Stimulated activated CD8-positive, alpha-beta memory T cell treated with anti-CD3 and anti-CD28 coated beads, Interleukin-15, amount 100 ng/mL, for 48 hours (primary cell): Measurements from ENCODE around the gene RNF220.

Source experiments
- DNase-seq, 2 donors: peaks; one replicate each; pipeline ENCODE4 v3.0.0-alpha.2; 2020; ENCODE audit warnings: low read depth in 2 of 2

RNF220 gene

GRCh38 chr1:44406737-44407429 is 1.8 kb downstream of the RNF220 start:
- DNase-seq: no peak

- DNase-seq: no peak
Observed at GRCh38 chr1:44407430-44408211, 2.6 kb downstream of the RNF220 start.

- no peak for DNase-seq
Observed at GRCh38 chr1:44408212-44408582, 3.1 kb downstream of the RNF220 start.

GRCh38 chr1:44408632-44409602 is 3.9 kb downstream of the RNF220 start:
- DNase-seq: no peak

GRCh38 chr1:44409757-44410156 is 4.7 kb downstream of the RNF220 start:
- no peak for DNase-seq

GRCh38 chr1:44411861-44412260 is 6.8 kb downstream of the RNF220 start:
- DNase-seq: no peak

GRCh38 chr1:44412601-44413000 is 7.5 kb downstream of the RNF220 start:
- no peak for DNase-seq

- DNase-seq: no peak
Observed at GRCh38 chr1:44413740-44414139, 8.7 kb downstream of the RNF220 start.

GRCh38 chr1:44415013-44415412 is 10.0 kb downstream of the RNF220 start:
- DNase-seq: no peak

- DNase-seq: no peak
Observed at GRCh38 chr1:44416408-44416807, 11.4 kb downstream of the RNF220 start.

- no peak for DNase-seq
Observed at GRCh38 chr1:44417351-44418021, 12.4 kb downstream of the RNF220 start.

GRCh38 chr1:44418022-44418673 is 13.1 kb downstream of the RNF220 start:
- DNase-seq: no peak

GRCh38 chr1:44419901-44420300 is 14.8 kb downstream of the RNF220 start:
- no peak for DNase-seq

GRCh38 chr1:44420535-44420934 is 15.5 kb downstream of the RNF220 start:
- no peak for DNase-seq

GRCh38 chr1:44421446-44421884 is 16.4 kb downstream of the RNF220 start:
- DNase-seq: no peak

GRCh38 chr1:44422161-44422560 is 17.1 kb downstream of the RNF220 start:
- DNase-seq: no peak

- DNase-seq: no peak
Observed at GRCh38 chr1:44423591-44424537, 18.8 kb downstream of the RNF220 start.

GRCh38 chr1:44424747-44425146 is 19.7 kb downstream of the RNF220 start:
- DNase-seq: no peak

- no peak for DNase-seq
Observed at GRCh38 chr1:44425341-44426082, 20.5 kb downstream of the RNF220 start.
